ENCODE data around the gene RREB1. TPM values are rescaled to one million over a fixed set of nuclear protein-coding genes. Genes with fewer than 3 reads are reported as not detected.

RREB1 gene
- polyA plus RNA-seq, 1 donor from 2014 or later = not detected

DNA sequence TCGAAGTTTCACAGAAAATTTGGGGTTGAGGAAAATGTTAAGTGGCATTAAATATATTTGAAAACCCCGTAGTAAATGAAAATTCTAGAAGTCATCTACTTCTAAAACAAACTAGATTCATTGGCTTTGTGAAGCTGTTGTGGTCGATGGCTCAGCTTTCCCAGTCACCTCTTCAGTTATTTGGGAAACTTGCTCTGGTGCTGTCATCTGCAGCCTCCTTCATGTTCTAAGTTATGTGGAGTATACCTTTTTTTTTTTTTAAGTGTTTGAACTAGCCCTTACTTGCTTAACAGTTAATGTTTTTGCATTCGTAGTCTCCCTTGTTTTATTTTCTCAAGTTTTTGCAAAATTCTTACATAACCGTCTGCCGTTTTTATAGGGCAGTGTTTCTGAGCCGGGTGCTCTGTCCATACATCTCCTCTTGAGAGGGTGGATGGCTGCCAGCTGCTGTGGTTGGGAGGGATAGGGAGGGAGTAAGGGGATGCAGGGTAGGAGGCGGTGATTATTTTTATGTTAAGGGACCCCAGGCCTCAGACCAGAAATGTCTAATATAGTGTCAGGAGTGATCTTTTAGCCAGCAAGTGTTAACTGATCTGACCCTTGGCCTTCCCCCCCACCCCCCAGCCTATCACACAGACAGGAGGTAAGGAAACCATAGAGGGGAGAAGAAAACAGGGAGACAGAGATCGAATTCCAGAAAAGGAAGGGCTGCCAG, 7.1 kb downstream of the RREB1 start:
- Histone ChIP-seq H3K4me2 (ENCODE audit: low read length) (no peak overlapping the region), H3K27me3 (ENCODE audit: insufficient read depth, low read depth, low read length) (peaks cover 40% of the 10 kb centered on the region), H3K79me2 (replicated peaks; ENCODE audit: insufficient read depth, low read length) (no peaks in the 10 kb centered on the region), H3K9me3 (ENCODE audit: low read length) (no peaks in the 10 kb centered on the region), H2AFZ (ENCODE audit: low read depth, low read length) (no peak overlapping the region), H3K36me3 (ENCODE audit: insufficient read depth, low read length) (no peaks in the 10 kb centered on the region), H4K20me1 (ENCODE audit: insufficient read depth) (no peaks in the 10 kb centered on the region), H3K9ac (ENCODE audit: low read length) (no peak overlapping the region), H3F3A (ENCODE audit: insufficient read depth, low read length, poor library complexity, severe bottlenecking) (no peaks in the 10 kb centered on the region), H3K4me3 (ENCODE audit: low read length) (no peak overlapping the region), H3K27ac (ENCODE audit: low read length) (no peak overlapping the region), H3K9me2 (ENCODE audit: insufficient read depth, low read length) (no peaks in the 10 kb centered on the region)
- TF ChIP-seq POLR2AphosphoS5 (IDR thresholded peaks at IDR 0.05) = no peak
- TF ChIP-seq EP300 (conservative IDR thresholded peaks at IDR 0.05; ENCODE audit: poor library complexity, severe bottlenecking) = no peak
- TF ChIP-seq TAF1 (IDR thresholded peaks at IDR 0.05; ENCODE audit: low read depth) = no peak
- no peak for TF ChIP-seq REST (IDR thresholded peaks at IDR 0.05; ENCODE audit: borderline replicate concordance)
- TF ChIP-seq CTCF (IDR thresholded peaks at IDR 0.05; ENCODE audit: poor library complexity, severe bottlenecking) = no peak
- no peak for TF ChIP-seq SMC3 (conservative IDR thresholded peaks at IDR 0.05; ENCODE audit: poor library complexity)
- no peak for TF ChIP-seq RAD21 (conservative IDR thresholded peaks at IDR 0.05)
- no peak for TF ChIP-seq MXI1 (conservative IDR thresholded peaks at IDR 0.05; ENCODE audit: poor library complexity, severe bottlenecking)
- TF ChIP-seq EZH2 (IDR thresholded peaks at IDR 0.05; ENCODE audit: borderline replicate concordance, insufficient read depth, low read length, poor library complexity, severe bottlenecking) = no peak

- no peaks in the 10 kb centered on the region for H4K20me1 ChIP-seq (ENCODE audit: insufficient read depth)
- H3K9ac ChIP-seq (ENCODE audit: low read length) = no peak overlapping the region
These were observed 7.9 kb downstream of the RREB1 start for GRCh38 chr6:7115543-7116231.

More at GRCh38 chr6:7115543-7116231, 7.9 kb downstream of the RREB1 start:
- Histone ChIP-seq H3F3A (ENCODE audit: insufficient read depth, low read length, poor library complexity, severe bottlenecking) (no peaks in the 10 kb centered on the region), H3K4me3 (ENCODE audit: low read length) (no peak overlapping the region), H3K36me3 (ENCODE audit: insufficient read depth, low read length) (no peaks in the 10 kb centered on the region), H3K79me2 (replicated peaks; ENCODE audit: insufficient read depth, low read length) (no peaks in the 10 kb centered on the region), H3K4me2 (ENCODE audit: low read length) (no peak overlapping the region), H3K27ac (ENCODE audit: low read length) (no peak overlapping the region), H3K27me3 (ENCODE audit: insufficient read depth, low read depth, low read length) (peaks cover 32% of the 10 kb centered on the region), H3K9me3 (ENCODE audit: low read length) (no peaks in the 10 kb centered on the region), H3K9me2 (ENCODE audit: insufficient read depth, low read length) (no peaks in the 10 kb centered on the region), H2AFZ (ENCODE audit: low read depth, low read length) (no peak overlapping the region)
- TF ChIP-seq EP300 (conservative IDR thresholded peaks at IDR 0.05; ENCODE audit: poor library complexity, severe bottlenecking) (no peak), SMC3 (conservative IDR thresholded peaks at IDR 0.05; ENCODE audit: poor library complexity) (no peak), MXI1 (conservative IDR thresholded peaks at IDR 0.05; ENCODE audit: poor library complexity, severe bottlenecking) (no peak), REST (IDR thresholded peaks at IDR 0.05; ENCODE audit: borderline replicate concordance) (no peak), CTCF (IDR thresholded peaks at IDR 0.05; ENCODE audit: poor library complexity, severe bottlenecking) (no peak), EZH2 (IDR thresholded peaks at IDR 0.05; ENCODE audit: borderline replicate concordance, insufficient read depth, low read length, poor library complexity, severe bottlenecking) (no peak), TAF1 (IDR thresholded peaks at IDR 0.05; ENCODE audit: low read depth) (no peak), POLR2AphosphoS5 (IDR thresholded peaks at IDR 0.05) (no peak), RAD21 (conservative IDR thresholded peaks at IDR 0.05) (no peak)
